Tibial nerve (tissue), 4 donors: Measurements from ENCODE around the gene CTSO.

Experiments
- EP300 ChIP-seq, 2 donors: sonication (generic); formaldehyde crosslinking; IDR thresholded peaks; one replicate each; pipeline ENCODE4 v1.6.1; 2017; ENCODE audit warnings: antibody characterized with exemption in 2 of 2, mild to moderate bottlenecking in 1 of 2
- POLR2A ChIP-seq, 2 donors: fragments of 450-650 bp; IDR thresholded peaks; one replicate each; pipeline ENCODE4 v1.6.1; 2017; ENCODE audit warnings: antibody characterized with exemption in 2 of 2, mild to moderate bottlenecking in 2 of 2, moderate library complexity in 2 of 2
- TF ChIP-seq, protein P1 (sequence below), 5 experiments: fragments of 200-600 bp in 3 of 5; fragments of 450-650 bp in 2 of 5; sonication (generic) in 3 of 5; IDR thresholded peaks; one replicate each; pipeline ENCODE4 v1.5.1; 2016 to 2019; ENCODE audit warnings: antibody characterized with exemption in 5 of 5, mild to moderate bottlenecking in 3 of 5, moderate library complexity in 2 of 5

DNA sequence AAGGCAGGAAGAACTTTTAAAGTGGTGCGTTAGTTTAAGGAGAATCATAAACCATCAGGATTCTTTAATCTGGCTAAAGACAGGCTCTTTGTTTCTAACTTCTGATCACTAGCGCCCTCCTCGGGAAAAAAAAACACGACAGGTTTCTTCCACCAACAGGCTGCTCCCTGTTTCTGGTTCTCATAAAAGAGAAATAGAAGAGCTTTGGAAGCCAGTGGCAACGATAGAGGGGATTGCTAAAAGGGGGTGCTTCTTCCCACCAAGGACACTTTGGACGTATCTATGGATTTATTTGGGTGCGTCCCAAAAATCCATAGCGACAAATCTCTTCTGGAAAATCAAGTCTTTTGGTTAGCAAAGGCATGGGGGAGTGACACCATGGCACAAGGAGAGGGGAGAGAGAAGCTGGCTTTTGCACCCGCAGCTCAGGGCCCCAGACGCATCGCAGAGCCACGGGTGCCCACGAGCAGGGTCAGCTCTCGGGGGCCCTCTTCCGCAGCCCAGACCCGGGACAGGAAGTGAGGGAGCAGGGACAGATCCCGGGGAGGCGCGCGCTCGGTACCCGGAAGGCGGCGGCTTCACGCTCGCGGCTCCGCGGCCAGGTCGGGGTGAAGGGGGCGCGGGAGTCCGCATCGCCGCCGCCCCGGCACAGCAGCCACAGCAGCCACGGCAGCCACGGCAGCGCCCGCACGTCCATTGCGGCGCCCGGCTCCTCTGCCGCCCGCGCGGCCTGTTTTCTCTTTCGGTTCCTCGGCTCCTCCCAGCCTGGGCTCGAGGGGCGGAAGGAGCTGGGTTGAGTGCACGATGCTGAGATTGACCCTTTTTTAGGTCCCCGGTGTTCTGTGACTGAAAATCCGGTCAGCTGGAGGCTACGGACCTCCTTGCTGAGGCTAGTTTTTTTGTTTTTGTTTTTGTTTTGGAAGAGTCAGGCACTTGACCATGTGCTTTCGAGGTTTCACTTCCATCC, at the start of gene CTSO:
- TF ChIP-seq, protein P1, sequence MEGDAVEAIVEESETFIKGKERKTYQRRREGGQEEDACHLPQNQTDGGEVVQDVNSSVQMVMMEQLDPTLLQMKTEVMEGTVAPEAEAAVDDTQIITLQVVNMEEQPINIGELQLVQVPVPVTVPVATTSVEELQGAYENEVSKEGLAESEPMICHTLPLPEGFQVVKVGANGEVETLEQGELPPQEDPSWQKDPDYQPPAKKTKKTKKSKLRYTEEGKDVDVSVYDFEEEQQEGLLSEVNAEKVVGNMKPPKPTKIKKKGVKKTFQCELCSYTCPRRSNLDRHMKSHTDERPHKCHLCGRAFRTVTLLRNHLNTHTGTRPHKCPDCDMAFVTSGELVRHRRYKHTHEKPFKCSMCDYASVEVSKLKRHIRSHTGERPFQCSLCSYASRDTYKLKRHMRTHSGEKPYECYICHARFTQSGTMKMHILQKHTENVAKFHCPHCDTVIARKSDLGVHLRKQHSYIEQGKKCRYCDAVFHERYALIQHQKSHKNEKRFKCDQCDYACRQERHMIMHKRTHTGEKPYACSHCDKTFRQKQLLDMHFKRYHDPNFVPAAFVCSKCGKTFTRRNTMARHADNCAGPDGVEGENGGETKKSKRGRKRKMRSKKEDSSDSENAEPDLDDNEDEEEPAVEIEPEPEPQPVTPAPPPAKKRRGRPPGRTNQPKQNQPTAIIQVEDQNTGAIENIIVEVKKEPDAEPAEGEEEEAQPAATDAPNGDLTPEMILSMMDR (IDR thresholded peaks at IDR 0.05): peak; percentile 51 to 68 (median 57)
- TF ChIP-seq EP300 (IDR thresholded peaks at IDR 0.05): peak in 1 of 2 donors; percentile 55
- TF ChIP-seq POLR2A (IDR thresholded peaks at IDR 0.05): peak in 1 of 2 donors; percentile 27
